Type B pancreatic cell (in vitro differentiated cells): Measurements from ENCODE around the gene ISLR. TPM values are rescaled to one million over a fixed set of nuclear protein-coding genes. Genes with fewer than 3 reads are reported as not detected.

Source experiments
- DNase-seq: peaks from one replicate; pipeline ENCODE4 v3.0.0; 2021; ENCODE audit warnings: mixed read lengths; ENCODE audit not compliant: unreplicated experiment; ENCODE audit errors: extremely low spot score
- H3K27ac Mint-ChIP-seq: 2 replicates; pipeline ENCODE4 v1.8.0; 2021; ENCODE audit warnings: mild to moderate bottlenecking, mixed read lengths
- H3K27me3 Mint-ChIP-seq: 2 replicates; pipeline ENCODE4 v1.8.0; 2021; ENCODE audit warnings: mixed read lengths
- H3K36me3 Mint-ChIP-seq: 2 replicates; pipeline ENCODE4 v1.8.0; 2021; ENCODE audit warnings: mixed read lengths
- H3K4me1 Mint-ChIP-seq: one replicate; pipeline ENCODE4 v1.8.0; 2021; ENCODE audit warnings: mixed read lengths; ENCODE audit not compliant: unreplicated experiment
- H3K4me3 Mint-ChIP-seq: 2 replicates; pipeline ENCODE4 v1.8.0; 2021; ENCODE audit warnings: mild to moderate bottlenecking, mixed read lengths
- H3K9me3 Mint-ChIP-seq: 2 replicates; pipeline ENCODE4 v1.8.0; 2021; ENCODE audit warnings: mixed read lengths
- CTCF ChIP-seq: fragments of 200-600 bp; sonication (generic); conservative IDR thresholded peaks from 2 replicates; pipeline ENCODE4 v1.5.0; 2021; ENCODE audit warnings: antibody characterized with exemption, mild to moderate bottlenecking
- total RNA-seq: library from RNA; stranded (reverse); gene quantifications from 2 replicates; pipeline ENCODE4 v1.2.1, GENCODE V29; 2021; ENCODE audit warnings: low replicate concordance

ISLR gene
- total RNA-seq, 1 donor from 2014 or later = 41.6 TPM

GRCh38 chr15:74136814-74137536 is 36.5 kb upstream of the ISLR start:
- DNase-seq = no peak
- TF ChIP-seq CTCF = no peak
- Mint-ChIP-seq H3K27me3 (peaks cover 79% of the 10 kb centered on the region), H3K4me3 (peak overlapping the region; percentile 78), H3K36me3 (peaks cover 4% of the 10 kb centered on the region), H3K4me1 (peaks cover 49% of the 10 kb centered on the region), H3K27ac (no peak overlapping the region), H3K9me3 (no peaks in the 10 kb centered on the region)

GRCh38 chr15:74137537-74137894 is 36.0 kb upstream of the ISLR start:
- Mint-ChIP-seq H3K4me3 (peak overlapping the region; percentile 41), H3K4me1 (peaks cover 46% of the 10 kb centered on the region), H3K27me3 (peaks cover 76% of the 10 kb centered on the region), H3K36me3 (no peaks in the 10 kb centered on the region), H3K9me3 (no peaks in the 10 kb centered on the region), H3K27ac (no peak overlapping the region)
- DNase-seq = no peak
- TF ChIP-seq CTCF = no peak

GRCh38 chr15:74138642-74139041 is 34.9 kb upstream of the ISLR start:
- no peak for TF ChIP-seq CTCF
- Mint-ChIP-seq H3K36me3 (no peaks in the 10 kb centered on the region), H3K4me3 (no peak overlapping the region), H3K4me1 (peaks cover 46% of the 10 kb centered on the region), H3K9me3 (no peaks in the 10 kb centered on the region), H3K27me3 (peaks cover 65% of the 10 kb centered on the region), H3K27ac (no peak overlapping the region)
- DNase-seq = no peak

- no peaks in the 10 kb centered on the region for H3K9me3 Mint-ChIP-seq
Observed at GRCh38 chr15:74141591-74141990, 31.9 kb upstream of the ISLR start.

GRCh38 chr15:74144153-74144775 is 29.2 kb upstream of the ISLR start:
- Mint-ChIP-seq H3K4me3 (no peak overlapping the region), H3K27ac (no peak overlapping the region)

More at GRCh38 chr15:74141591-74141990, 31.9 kb upstream of the ISLR start:
- Mint-ChIP-seq H3K27me3 (peaks cover 55% of the 10 kb centered on the region), H3K4me1 (peaks cover 40% of the 10 kb centered on the region), H3K4me3 (no peak overlapping the region), H3K27ac (no peak overlapping the region), H3K36me3 (no peaks in the 10 kb centered on the region)
- TF ChIP-seq CTCF = no peak
- no peak for DNase-seq

More at GRCh38 chr15:74144153-74144775, 29.2 kb upstream of the ISLR start:
- TF ChIP-seq CTCF = no peak
- H3K9me3 Mint-ChIP-seq = no peaks in the 10 kb centered on the region
- H3K36me3 Mint-ChIP-seq = no peaks in the 10 kb centered on the region
- H3K27me3 Mint-ChIP-seq = peaks cover 47% of the 10 kb centered on the region
- H3K4me1 Mint-ChIP-seq = peaks cover 19% of the 10 kb centered on the region
- no peak for DNase-seq
